ENCODE results near the gene ZSWIM7.

Gene ZSWIM7

DNA sequence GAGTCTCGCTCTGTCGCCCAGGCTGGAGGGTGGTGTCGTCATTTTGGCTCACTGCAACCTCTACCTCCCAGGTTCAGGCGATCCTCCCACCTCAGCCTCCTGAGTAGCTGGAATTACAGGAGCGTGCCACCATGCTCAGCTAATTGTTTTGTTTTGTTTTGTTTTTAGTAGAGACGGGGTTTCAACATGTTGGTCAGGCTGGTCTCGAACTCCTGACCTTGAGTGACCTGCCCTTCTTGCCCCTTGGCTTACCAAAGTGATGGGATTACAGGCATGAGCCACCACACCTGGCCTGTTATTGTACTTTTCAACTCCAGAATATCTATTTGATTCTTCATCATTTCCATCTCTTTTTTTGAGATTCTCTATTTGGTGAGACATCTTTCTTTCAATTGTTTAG is 63.6 kb downstream of the ZSWIM7 start:
- H3K4me3 ChIP-seq (ENCODE audit: control insufficient read depth, low read depth, low read length), result no peak overlapping the region
- DNase-seq (ENCODE audit: low read depth), result no peak
- TF ChIP-seq, protein P1, sequence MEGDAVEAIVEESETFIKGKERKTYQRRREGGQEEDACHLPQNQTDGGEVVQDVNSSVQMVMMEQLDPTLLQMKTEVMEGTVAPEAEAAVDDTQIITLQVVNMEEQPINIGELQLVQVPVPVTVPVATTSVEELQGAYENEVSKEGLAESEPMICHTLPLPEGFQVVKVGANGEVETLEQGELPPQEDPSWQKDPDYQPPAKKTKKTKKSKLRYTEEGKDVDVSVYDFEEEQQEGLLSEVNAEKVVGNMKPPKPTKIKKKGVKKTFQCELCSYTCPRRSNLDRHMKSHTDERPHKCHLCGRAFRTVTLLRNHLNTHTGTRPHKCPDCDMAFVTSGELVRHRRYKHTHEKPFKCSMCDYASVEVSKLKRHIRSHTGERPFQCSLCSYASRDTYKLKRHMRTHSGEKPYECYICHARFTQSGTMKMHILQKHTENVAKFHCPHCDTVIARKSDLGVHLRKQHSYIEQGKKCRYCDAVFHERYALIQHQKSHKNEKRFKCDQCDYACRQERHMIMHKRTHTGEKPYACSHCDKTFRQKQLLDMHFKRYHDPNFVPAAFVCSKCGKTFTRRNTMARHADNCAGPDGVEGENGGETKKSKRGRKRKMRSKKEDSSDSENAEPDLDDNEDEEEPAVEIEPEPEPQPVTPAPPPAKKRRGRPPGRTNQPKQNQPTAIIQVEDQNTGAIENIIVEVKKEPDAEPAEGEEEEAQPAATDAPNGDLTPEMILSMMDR (IDR thresholded peaks at IDR 0.05; ENCODE audit: control insufficient read depth, insufficient read depth, low read depth, low read length, missing control alignments), result no peak

DNA sequence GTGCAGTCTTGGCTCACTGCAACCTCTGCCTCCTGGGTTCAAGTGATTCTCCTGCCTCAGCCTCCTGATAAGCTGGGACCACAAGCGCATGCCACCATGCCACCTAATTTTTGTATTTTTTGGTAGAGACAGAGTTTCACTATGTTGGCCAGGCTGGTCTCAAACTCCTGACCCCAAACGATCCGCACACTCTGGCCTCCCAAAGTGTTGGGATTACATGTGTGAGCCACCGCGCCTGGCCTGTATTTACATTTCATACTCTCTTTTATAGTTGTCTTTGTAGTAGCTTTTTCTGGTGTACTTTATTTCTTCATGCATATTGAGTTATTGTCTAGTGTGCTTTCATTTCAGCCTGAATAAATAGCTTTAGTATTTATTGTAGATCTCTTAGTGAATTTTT is 64.6 kb downstream of the ZSWIM7 start:
- no peak overlapping the region for H3K4me3 ChIP-seq (ENCODE audit: control insufficient read depth, low read depth, low read length)
- TF ChIP-seq, protein P1 (IDR thresholded peaks at IDR 0.05; ENCODE audit: control insufficient read depth, insufficient read depth, low read depth, low read length, missing control alignments), result no peak
- DNase-seq (ENCODE audit: low read depth), result no peak

DNA sequence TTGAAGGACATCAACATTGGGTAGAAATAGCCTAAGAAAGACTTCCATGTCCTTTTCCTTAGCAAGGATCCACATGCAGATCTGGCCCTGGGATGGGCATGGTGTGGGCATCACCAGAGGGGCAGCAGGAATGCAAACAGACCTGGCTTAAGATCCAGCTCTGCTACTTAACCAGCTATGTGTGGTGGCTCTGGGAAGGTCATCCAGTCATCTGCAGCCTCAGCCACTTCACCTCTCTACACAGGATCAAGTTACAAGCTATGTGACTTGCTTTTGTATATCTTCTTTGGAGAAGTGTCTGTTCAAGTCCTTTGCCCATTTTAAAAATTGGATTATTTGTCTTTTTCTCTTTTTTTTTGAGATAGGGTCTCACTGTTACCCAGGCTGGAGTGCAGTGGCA is 68.1 kb downstream of the ZSWIM7 start:
- no peak for DNase-seq (ENCODE audit: low read depth)
- TF ChIP-seq, protein P1 (IDR thresholded peaks at IDR 0.05; ENCODE audit: control insufficient read depth, insufficient read depth, low read depth, low read length, missing control alignments), result no peak

DNA sequence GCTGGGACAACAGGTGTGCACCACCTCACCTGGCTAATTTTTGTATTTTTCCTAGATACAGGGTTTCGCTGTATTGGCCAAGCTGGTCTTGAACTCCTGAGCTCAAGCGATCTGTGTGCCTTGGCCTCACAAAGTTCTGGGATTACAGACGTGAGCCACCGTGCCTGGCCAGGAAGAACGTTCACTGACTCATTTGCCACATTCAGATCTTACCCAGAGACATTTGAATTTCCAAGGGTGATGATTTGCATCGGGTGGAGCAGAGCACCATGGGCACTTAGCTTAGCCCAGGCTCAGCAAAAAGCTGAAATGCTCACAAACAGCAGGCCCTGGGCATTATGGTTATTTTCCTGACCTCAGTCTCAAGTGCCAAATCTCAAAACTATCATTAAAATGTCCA is 69.1 kb downstream of the ZSWIM7 start:
- H3K4me3 ChIP-seq (ENCODE audit: control insufficient read depth, low read depth, low read length), result no peak overlapping the region
- TF ChIP-seq, protein P1 (IDR thresholded peaks at IDR 0.05; ENCODE audit: control insufficient read depth, insufficient read depth, low read depth, low read length, missing control alignments), result no peak
- no peak for DNase-seq (ENCODE audit: low read depth)

More for the DNA sequence above, 68.1 kb downstream of the ZSWIM7 start:
- H3K4me3 ChIP-seq (ENCODE audit: control insufficient read depth, low read depth, low read length), result no peak overlapping the region

DNA sequence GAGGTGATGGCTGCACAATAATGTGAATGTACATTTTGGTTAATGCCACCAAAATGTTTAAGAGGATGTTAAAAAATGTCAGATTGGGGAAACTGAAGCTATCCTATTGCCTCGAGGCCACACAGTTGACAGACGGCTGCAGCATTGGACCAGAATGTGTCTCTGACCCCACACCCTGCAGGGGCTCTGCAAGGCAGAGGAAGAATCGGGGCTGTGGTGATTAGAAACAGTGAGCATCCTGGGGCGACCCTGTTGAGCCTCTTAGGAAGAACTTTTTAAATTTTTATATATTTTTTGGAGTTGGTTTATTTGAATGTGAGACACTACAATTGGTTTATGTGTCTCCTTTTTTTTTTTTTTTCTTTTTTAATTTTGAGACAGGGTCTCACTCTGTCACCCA is 69.6 kb downstream of the ZSWIM7 start:
- H3K4me3 ChIP-seq (ENCODE audit: control insufficient read depth, low read depth, low read length), result no peak overlapping the region
- DNase-seq (ENCODE audit: low read depth), result no peak
- TF ChIP-seq, protein P1 (IDR thresholded peaks at IDR 0.05; ENCODE audit: control insufficient read depth, insufficient read depth, low read depth, low read length, missing control alignments), result no peak

DNA sequence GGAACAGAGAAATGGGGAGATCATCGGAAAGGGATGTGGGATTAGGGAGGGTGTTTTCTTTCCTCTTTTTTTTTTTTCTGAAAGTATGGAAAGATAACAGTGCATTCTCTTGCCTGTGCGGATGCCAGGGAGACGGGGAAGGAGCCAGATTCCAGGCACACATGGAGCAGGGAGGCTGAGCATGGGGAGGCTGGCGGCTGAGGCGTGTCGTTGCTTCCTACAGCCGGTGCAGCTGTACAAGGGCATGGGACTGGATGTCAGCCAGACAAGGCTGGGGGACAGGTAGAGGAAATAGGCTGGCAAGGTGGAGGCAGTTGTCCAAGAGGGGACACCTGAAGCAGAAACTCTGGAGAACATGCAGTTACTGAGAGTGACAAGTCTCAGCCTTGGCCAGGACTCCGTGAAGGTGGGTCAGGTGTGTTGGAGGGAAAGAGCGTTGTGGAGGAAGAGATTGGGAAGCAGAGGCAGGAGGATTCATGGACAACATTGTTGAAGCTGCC is 71.2 kb downstream of the ZSWIM7 start:
- H3K4me3 ChIP-seq (ENCODE audit: control insufficient read depth, low read depth, low read length), result no peak overlapping the region
- DNase-seq (ENCODE audit: low read depth), result no peak
- TF ChIP-seq, protein P1 (IDR thresholded peaks at IDR 0.05; ENCODE audit: control insufficient read depth, insufficient read depth, low read depth, low read length, missing control alignments), result no peak

All from AG09309 (cell line).